ENCODE results near the gene INSRR.

INSRR gene

DNA sequence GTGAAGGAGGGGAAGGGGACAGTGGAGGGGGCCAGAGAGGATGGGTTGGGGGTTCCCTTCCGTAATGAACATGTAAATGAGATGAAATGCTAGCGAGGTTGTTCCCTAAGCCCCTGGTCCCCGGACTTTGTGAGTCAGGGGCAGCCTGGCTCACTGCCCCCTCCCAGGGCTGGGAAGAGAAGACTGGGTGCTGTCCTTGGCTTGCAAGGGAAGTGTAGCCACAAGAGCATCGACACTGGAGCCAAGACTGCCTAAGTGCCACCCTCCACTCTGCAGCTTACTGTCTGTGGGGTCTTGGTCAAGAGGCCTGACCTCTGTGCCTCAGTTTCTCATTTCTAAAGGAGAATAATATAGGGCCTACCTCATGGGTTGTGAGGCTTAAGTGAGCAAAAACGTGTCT is 35.1 kb upstream of the INSRR start:
- DNase-seq (ENCODE audit: low spot score), result no peak
- Histone ChIP-seq H3K27ac (peak overlapping the region; percentile 84 to 98), H3K4me3 (peak overlapping the region; percentile 81)
- TF ChIP-seq, protein P1, sequence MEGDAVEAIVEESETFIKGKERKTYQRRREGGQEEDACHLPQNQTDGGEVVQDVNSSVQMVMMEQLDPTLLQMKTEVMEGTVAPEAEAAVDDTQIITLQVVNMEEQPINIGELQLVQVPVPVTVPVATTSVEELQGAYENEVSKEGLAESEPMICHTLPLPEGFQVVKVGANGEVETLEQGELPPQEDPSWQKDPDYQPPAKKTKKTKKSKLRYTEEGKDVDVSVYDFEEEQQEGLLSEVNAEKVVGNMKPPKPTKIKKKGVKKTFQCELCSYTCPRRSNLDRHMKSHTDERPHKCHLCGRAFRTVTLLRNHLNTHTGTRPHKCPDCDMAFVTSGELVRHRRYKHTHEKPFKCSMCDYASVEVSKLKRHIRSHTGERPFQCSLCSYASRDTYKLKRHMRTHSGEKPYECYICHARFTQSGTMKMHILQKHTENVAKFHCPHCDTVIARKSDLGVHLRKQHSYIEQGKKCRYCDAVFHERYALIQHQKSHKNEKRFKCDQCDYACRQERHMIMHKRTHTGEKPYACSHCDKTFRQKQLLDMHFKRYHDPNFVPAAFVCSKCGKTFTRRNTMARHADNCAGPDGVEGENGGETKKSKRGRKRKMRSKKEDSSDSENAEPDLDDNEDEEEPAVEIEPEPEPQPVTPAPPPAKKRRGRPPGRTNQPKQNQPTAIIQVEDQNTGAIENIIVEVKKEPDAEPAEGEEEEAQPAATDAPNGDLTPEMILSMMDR (IDR thresholded peaks at IDR 0.05), result no peak

- Histone ChIP-seq H3K27ac (peak within 1 kb of the TSS; percentile 84 to 98), H3K4me3 (peak within 1 kb of the TSS; percentile 81)
- DNase-seq (ENCODE audit: low spot score), result no peak
- TF ChIP-seq, protein P1 (IDR thresholded peaks at IDR 0.05), result no peak
Observed at GRCh38 chr1:156893048-156893953, 34.4 kb upstream of the INSRR start, which contains the start of gene PEAR1. Gene PEAR1, plus strand, starts transcription at chr1:156893718. Its CDS starts 10,209 bp downstream, at chr1:156903927.

DNA sequence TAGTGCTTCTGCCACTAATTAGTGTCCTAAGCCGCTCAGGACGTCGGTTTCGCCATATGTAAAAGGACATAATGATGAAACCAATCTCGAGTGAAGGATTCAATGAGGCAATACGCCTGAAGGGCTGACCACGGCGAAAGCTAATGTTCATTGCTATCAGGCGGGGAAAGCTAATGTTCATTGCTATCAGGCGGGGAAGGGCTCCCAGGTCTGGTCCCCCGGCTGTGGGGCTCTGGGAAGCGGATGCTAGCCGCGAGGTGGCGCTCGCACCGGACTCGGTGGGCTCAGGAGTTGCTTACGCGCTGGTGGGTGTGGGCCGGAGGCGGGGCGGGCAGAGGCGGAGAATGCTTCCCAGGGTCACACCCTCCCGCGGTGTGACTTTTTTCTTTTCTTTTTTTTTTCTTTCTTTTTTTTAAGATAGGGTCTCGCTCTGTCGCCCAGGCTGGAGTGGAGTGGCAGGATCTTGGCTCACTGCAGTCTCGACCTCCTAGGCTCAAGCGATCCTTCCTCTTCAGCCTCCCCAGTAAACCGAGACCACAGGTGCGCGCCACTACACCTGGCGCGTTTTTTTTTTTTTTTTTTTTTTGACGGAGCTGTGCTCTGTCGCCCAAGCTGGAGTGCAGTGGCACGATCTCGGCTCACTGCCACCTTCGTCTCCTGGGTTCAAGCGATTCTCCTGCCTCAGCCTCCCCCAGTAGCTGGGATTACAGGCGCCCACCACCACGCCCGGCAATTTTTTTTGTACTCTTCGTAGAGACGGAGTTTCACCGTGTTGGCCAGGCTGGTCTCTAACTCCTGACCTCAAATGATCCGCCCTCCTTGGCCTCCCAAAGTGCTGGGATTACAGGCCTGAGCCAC is 33.5 kb upstream of the INSRR start:
- DNase-seq (ENCODE audit: low spot score), result peak; percentile 93
- Histone ChIP-seq H3K27ac (peak overlapping the region; percentile 84 to 98), H3K4me3 (peak overlapping the region; percentile 81)
- TF ChIP-seq, protein P1 (IDR thresholded peaks at IDR 0.05), result peak; percentile 87

GRCh38 chr1:156889802-156890580 is 31.1 kb upstream of the INSRR start:
- Histone ChIP-seq H3K4me3 (no peak overlapping the region), H3K27ac (no peak overlapping the region)
- TF ChIP-seq, protein P1 (IDR thresholded peaks at IDR 0.05), result peak; percentile 76
- DNase-seq (ENCODE audit: low spot score), result no peak

GRCh38 chr1:156887734-156888133 is 28.8 kb upstream of the INSRR start:
- no peak overlapping the region for H3K27ac ChIP-seq

GRCh38 chr1:156887317-156887716 is 28.4 kb upstream of the INSRR start:
- TF ChIP-seq, protein P1 (IDR thresholded peaks at IDR 0.05), result no peak
- Histone ChIP-seq H3K4me3 (no peak overlapping the region), H3K27ac (no peak overlapping the region)
- DNase-seq (ENCODE audit: low spot score), result no peak

More at GRCh38 chr1:156887734-156888133, 28.8 kb upstream of the INSRR start:
- TF ChIP-seq, protein P1 (IDR thresholded peaks at IDR 0.05), result no peak
- DNase-seq (ENCODE audit: low spot score), result no peak
- H3K4me3 ChIP-seq, result no peak overlapping the region

Data from coronary artery (tissue), 2 donors.